VCaP (cell line): Measurements from ENCODE around the gene RNF20.
"Not testable (repeated sequence)": the region's sequence is repeated elsewhere in the genome, so short reads cannot be mapped to it uniquely, and the experiment has no call there.

Source experiments
- H3K27ac ChIP-seq: fragments of 450-650 bp; 2 replicates; pipeline ENCODE4 v1.5.1; 2017
- CTCF ChIP-seq: fragments of 450-650 bp; conservative IDR thresholded peaks from 2 replicates; pipeline ENCODE4 v1.5.1; 2017; ENCODE audit warnings: mild to moderate bottlenecking, moderate library complexity

Gene RNF20

GRCh38 chr9:101516655-101517054 is 17.0 kb upstream of the RNF20 start:
- no peak overlapping the region for H3K27ac ChIP-seq
- no peak for TF ChIP-seq CTCF

GRCh38 chr9:101518489-101518888 is 15.2 kb upstream of the RNF20 start:
- H3K27ac ChIP-seq, result not testable (repeated sequence)

GRCh38 chr9:101524371-101524770 is 9.3 kb upstream of the RNF20 start:
- no peak for TF ChIP-seq CTCF
- no peak overlapping the region for H3K27ac ChIP-seq

- H3K27ac ChIP-seq, result no peak overlapping the region
- no peak for TF ChIP-seq CTCF
Observed at GRCh38 chr9:101527066-101527465, 6.6 kb upstream of the RNF20 start.

GRCh38 chr9:101528015-101528414 is 5.6 kb upstream of the RNF20 start:
- no peak for TF ChIP-seq CTCF

GRCh38 chr9:101530076-101530711 is 3.5 kb upstream of the RNF20 start:
- peak; percentile 91 for TF ChIP-seq CTCF

More at GRCh38 chr9:101528015-101528414, 5.6 kb upstream of the RNF20 start:
- H3K27ac ChIP-seq, result no peak overlapping the region

GRCh38 chr9:101536351-101536750 is 2.7 kb downstream of the RNF20 start:
- TF ChIP-seq CTCF, result no peak
- H3K27ac ChIP-seq, result no peak overlapping the region

More at GRCh38 chr9:101530076-101530711, 3.5 kb upstream of the RNF20 start:
- no peak overlapping the region for H3K27ac ChIP-seq

GRCh38 chr9:101536938-101537337 is 3.3 kb downstream of the RNF20 start:
- TF ChIP-seq CTCF, result no peak
- no peak overlapping the region for H3K27ac ChIP-seq
